Neural cell (in vitro differentiated cells): ENCODE measurements around the gene CCDC190.

ENCODE experiments used
- EP300 ChIP-seq: fragments of 450-650 bp; conservative IDR thresholded peaks from 2 replicates; pipeline ENCODE4 v1.6.1; 2014; ENCODE audit warnings: antibody characterized with exemption, mild to moderate bottlenecking, moderate library complexity; ENCODE audit not compliant: poor library complexity, severe bottlenecking
- EZH2 ChIP-seq: fragments of 200-600, 300-800 bp; shearing (Covaris generic), sonication (generic); IDR thresholded peaks from 2 replicates; pipeline ENCODE4 v1.6.1; 2014; ENCODE audit warnings: antibody characterized with exemption, low read length, borderline replicate concordance, mild to moderate bottlenecking; ENCODE audit not compliant: insufficient read depth, poor library complexity, severe bottlenecking
- POLR2AphosphoS5 ChIP-seq: IDR thresholded peaks from 2 replicates; pipeline ENCODE4 v1.6.1; 2012
- RAD21 ChIP-seq: fragments of 450-650 bp; conservative IDR thresholded peaks from 2 replicates; pipeline ENCODE4 v1.6.1; 2014; ENCODE audit warnings: antibody characterized with exemption, mild to moderate bottlenecking, moderate library complexity
- SMC3 ChIP-seq: fragments of 450-650 bp; conservative IDR thresholded peaks from 2 replicates; pipeline ENCODE4 v1.6.1; 2014; ENCODE audit warnings: antibody characterized with exemption, mild to moderate bottlenecking, moderate library complexity; ENCODE audit not compliant: poor library complexity
- TF ChIP-seq, protein P1 (sequence below): fragments of 450-650 bp; IDR thresholded peaks from 2 replicates; pipeline ENCODE4 v1.5.1; 2014; ENCODE audit warnings: antibody characterized with exemption, mild to moderate bottlenecking, moderate library complexity; ENCODE audit not compliant: poor library complexity, severe bottlenecking

DNA sequence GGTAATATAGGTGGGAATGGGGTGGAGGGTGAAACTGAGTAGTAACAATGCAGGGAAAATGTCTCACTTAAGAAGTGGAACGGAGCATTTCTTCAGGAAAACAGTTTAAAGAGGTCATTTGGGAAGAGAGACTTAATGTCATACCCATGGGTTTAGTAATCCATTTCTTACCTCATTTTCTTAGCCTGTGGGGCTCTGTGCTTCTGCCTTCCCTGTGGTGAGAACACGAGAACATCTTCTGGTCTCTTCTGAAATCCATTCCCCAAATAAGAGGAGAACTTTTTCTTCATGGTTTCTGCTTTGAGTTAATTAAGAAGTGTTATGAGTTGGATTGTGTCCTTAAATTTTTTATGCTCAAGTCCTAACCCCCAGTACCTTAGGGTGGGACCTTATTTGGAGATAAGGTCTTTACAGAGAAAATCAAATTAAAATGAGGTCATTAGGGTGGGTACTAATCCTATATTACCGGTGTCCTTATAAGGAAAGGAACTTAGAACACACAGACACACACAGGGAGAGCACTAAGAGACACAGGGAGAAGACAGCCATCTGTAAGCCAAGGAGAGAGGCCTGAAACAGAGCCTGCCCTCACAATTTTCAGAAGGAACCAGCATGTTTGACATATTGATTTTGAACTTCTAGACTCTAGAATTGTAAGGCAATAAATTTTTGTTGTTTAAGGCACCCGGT is 5.4 kb downstream of the CCDC190 start:
- TF ChIP-seq, protein P1, sequence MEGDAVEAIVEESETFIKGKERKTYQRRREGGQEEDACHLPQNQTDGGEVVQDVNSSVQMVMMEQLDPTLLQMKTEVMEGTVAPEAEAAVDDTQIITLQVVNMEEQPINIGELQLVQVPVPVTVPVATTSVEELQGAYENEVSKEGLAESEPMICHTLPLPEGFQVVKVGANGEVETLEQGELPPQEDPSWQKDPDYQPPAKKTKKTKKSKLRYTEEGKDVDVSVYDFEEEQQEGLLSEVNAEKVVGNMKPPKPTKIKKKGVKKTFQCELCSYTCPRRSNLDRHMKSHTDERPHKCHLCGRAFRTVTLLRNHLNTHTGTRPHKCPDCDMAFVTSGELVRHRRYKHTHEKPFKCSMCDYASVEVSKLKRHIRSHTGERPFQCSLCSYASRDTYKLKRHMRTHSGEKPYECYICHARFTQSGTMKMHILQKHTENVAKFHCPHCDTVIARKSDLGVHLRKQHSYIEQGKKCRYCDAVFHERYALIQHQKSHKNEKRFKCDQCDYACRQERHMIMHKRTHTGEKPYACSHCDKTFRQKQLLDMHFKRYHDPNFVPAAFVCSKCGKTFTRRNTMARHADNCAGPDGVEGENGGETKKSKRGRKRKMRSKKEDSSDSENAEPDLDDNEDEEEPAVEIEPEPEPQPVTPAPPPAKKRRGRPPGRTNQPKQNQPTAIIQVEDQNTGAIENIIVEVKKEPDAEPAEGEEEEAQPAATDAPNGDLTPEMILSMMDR, result no peak
- no peak for TF ChIP-seq SMC3
- no peak for TF ChIP-seq EP300
- TF ChIP-seq EZH2, result no peak
- no peak for TF ChIP-seq RAD21
- no peak for TF ChIP-seq POLR2AphosphoS5
